ENCODE results near the gene KRT17. TPM values are rescaled to one million over a fixed set of nuclear protein-coding genes. Genes with fewer than 3 reads are reported as not detected.
"Not testable (repeated sequence)": the region's sequence is repeated elsewhere in the genome, so short reads cannot be mapped to it uniquely, and the experiment has no call there.

The KRT17 gene
- total and polyA plus RNA-seq, 2 donors (not counting 1 experiment from before 2014, with no cell fraction given): 0.50 to 0.89 TPM

DNA sequence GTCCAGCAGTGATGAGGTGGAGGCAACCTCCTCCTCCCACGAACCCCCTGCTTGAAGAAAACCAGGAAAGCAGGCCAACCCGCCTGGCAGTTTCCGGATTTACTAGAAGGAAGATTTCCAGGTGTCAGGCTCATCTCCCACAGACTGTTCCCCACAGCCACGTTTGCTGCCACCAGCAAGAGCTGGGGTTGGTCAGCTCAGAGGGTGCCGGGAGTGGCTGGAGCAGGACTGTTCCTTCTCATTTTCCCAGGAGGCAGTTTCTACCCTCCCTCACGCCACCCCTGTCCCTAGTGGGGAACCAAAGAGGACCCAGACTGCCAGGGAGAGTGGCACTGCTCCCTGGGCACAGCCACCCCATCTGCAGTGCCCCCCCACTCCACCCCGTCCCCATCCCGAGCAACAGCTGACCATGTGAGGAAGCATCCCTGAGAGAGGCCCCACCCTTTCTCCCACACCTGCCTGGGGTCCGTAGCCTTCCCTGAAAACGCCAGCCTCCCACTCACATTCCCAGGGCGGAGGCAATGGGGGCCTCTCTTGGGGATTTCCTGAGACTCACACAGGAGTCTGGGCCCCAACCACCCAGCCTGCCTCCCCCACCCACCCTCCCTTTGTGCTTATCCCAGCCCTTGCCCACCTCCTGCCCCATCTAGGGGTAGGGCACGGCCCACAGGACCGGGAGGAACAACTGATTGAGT lies 5.9 kb downstream of the KRT17 start:
- Histone ChIP-seq H3K9ac (ENCODE audit: insufficient read depth, low read length) (no peak overlapping the region), H4K20me1 (ENCODE audit: control insufficient read depth, extremely low read depth, insufficient read depth, low read length) (no peaks in the 10 kb centered on the region), H3K4me1 (ENCODE audit: control insufficient read depth, extremely low read depth, insufficient read depth, low read length) (no peaks in the 10 kb centered on the region), H3K9me3 (ENCODE audit: control insufficient read depth, insufficient read depth, low read depth, low read length) (no peaks in the 10 kb centered on the region), H3K79me2 (ENCODE audit: control insufficient read depth, insufficient read depth, low read length) (no peaks in the 10 kb centered on the region), H3K27me3 (ENCODE audit: control insufficient read depth, insufficient read depth, low read length) (peaks cover 5% of the 10 kb centered on the region), H3K4me3 (replicated peaks in 1 of 4; ENCODE audit: control extremely low read depth in 1 of 4, insufficient read depth in 1 of 4, low read depth in 3 of 4, low read length in 4 of 4) (no peak overlapping the region), H3K27ac (ENCODE audit: insufficient read depth, low read length) (no peak overlapping the region), H2AFZ (ENCODE audit: low read length) (no peak overlapping the region), H3K4me2 (ENCODE audit: extremely low read depth, insufficient read depth, low read length) (no peak overlapping the region), H3K36me3 (ENCODE audit: control insufficient read depth, insufficient read depth, low read length) (no peaks in the 10 kb centered on the region)
- no peak for DNase-seq (ENCODE audit: low read depth in 2 of 2)
- TF ChIP-seq, protein P1, sequence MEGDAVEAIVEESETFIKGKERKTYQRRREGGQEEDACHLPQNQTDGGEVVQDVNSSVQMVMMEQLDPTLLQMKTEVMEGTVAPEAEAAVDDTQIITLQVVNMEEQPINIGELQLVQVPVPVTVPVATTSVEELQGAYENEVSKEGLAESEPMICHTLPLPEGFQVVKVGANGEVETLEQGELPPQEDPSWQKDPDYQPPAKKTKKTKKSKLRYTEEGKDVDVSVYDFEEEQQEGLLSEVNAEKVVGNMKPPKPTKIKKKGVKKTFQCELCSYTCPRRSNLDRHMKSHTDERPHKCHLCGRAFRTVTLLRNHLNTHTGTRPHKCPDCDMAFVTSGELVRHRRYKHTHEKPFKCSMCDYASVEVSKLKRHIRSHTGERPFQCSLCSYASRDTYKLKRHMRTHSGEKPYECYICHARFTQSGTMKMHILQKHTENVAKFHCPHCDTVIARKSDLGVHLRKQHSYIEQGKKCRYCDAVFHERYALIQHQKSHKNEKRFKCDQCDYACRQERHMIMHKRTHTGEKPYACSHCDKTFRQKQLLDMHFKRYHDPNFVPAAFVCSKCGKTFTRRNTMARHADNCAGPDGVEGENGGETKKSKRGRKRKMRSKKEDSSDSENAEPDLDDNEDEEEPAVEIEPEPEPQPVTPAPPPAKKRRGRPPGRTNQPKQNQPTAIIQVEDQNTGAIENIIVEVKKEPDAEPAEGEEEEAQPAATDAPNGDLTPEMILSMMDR (conservative IDR thresholded peaks at IDR 0.05 in 1 of 2, IDR thresholded peaks at IDR 0.05 in 1 of 2; ENCODE audit: low read depth in 1 of 2, low read length in 2 of 2): no peak
- no peak for TF ChIP-seq EZH2 (IDR thresholded peaks at IDR 0.05; ENCODE audit: low read length, missing control alignments)

DNA sequence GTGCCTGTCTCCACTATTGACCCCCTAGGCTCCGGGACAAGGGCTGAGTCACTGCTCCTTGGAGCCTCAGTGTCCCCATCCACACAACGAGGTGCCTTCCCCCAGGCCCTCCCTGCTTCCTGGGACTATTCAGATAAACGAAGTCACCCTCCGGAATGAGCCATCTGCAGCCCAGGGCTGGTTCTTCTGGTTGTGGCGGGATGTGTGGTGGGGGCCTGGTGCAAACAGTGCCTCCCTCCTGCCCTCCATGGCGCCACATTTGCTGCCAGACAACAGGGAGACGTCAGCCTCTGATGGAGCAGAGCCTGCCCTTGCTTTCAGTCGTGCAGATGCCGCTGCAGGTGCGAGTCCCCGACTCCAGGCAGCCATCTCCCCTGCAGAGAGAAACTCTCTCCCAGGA lies 6.7 kb downstream of the KRT17 start:
- Histone ChIP-seq H2AFZ (ENCODE audit: low read length) (no peak overlapping the region), H3K9ac (ENCODE audit: insufficient read depth, low read length) (no peak overlapping the region), H3K9me3 (ENCODE audit: control insufficient read depth, insufficient read depth, low read depth, low read length) (no peaks in the 10 kb centered on the region), H3K4me2 (ENCODE audit: extremely low read depth, insufficient read depth, low read length) (no peak overlapping the region), H3K27ac (ENCODE audit: insufficient read depth, low read length) (no peak overlapping the region), H3K4me1 (ENCODE audit: control insufficient read depth, extremely low read depth, insufficient read depth, low read length) (no peaks in the 10 kb centered on the region), H3K4me3 (replicated peaks in 1 of 4; ENCODE audit: control extremely low read depth in 1 of 4, insufficient read depth in 1 of 4, low read depth in 3 of 4, low read length in 4 of 4) (no peak overlapping the region), H4K20me1 (ENCODE audit: control insufficient read depth, extremely low read depth, insufficient read depth, low read length) (no peaks in the 10 kb centered on the region), H3K27me3 (ENCODE audit: control insufficient read depth, insufficient read depth, low read length) (peaks cover 4% of the 10 kb centered on the region), H3K36me3 (ENCODE audit: control insufficient read depth, insufficient read depth, low read length) (no peaks in the 10 kb centered on the region), H3K79me2 (ENCODE audit: control insufficient read depth, insufficient read depth, low read length) (no peaks in the 10 kb centered on the region)
- no peak for DNase-seq (ENCODE audit: low read depth in 2 of 2)
- TF ChIP-seq, protein P1 (conservative IDR thresholded peaks at IDR 0.05 in 1 of 2, IDR thresholded peaks at IDR 0.05 in 1 of 2; ENCODE audit: low read depth in 1 of 2, low read length in 2 of 2): no peak
- TF ChIP-seq EZH2 (IDR thresholded peaks at IDR 0.05; ENCODE audit: low read length, missing control alignments): no peak

DNA sequence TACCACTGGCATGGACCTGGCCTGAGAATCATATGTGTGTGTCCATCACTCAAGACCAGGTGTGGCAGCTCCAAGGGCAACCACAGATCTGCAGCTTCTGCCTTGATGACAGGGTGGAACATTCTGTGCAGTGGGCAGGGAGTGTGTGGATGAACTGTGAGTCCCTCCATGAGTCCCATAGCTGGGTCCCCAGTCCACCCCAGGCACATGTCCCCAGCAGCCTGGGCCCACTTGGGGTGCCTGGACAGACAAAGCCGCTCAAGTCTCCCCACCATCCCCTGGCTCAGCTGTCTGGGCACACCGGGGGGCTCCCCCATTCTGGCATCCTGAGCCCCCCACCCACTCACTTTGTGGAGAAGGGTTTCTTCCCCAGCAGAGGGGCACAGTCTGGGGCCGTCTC lies 7.2 kb downstream of the KRT17 start:
- H3K4me1 ChIP-seq (ENCODE audit: control insufficient read depth, extremely low read depth, insufficient read depth, low read length): no peaks in the 10 kb centered on the region
- no peaks in the 10 kb centered on the region for H3K79me2 ChIP-seq (ENCODE audit: control insufficient read depth, insufficient read depth, low read length)
- no peak overlapping the region for H2AFZ ChIP-seq (ENCODE audit: low read length)
- H3K27ac ChIP-seq (ENCODE audit: insufficient read depth, low read length): no peak overlapping the region
- H3K27me3 ChIP-seq (ENCODE audit: control insufficient read depth, insufficient read depth, low read length): peaks cover 4% of the 10 kb centered on the region
- no peaks in the 10 kb centered on the region for H4K20me1 ChIP-seq (ENCODE audit: control insufficient read depth, extremely low read depth, insufficient read depth, low read length)
- no peak overlapping the region for H3K9ac ChIP-seq (ENCODE audit: insufficient read depth, low read length)
- no peak overlapping the region for H3K4me3 ChIP-seq (replicated peaks in 1 of 4; ENCODE audit: control extremely low read depth in 1 of 4, insufficient read depth in 1 of 4, low read depth in 3 of 4, low read length in 4 of 4)
- no peaks in the 10 kb centered on the region for H3K9me3 ChIP-seq (ENCODE audit: control insufficient read depth, insufficient read depth, low read depth, low read length)
- no peak overlapping the region for H3K4me2 ChIP-seq (ENCODE audit: extremely low read depth, insufficient read depth, low read length)
- DNase-seq (ENCODE audit: low read depth in 2 of 2): no peak
- H3K36me3 ChIP-seq (ENCODE audit: control insufficient read depth, insufficient read depth, low read length): no peaks in the 10 kb centered on the region
- TF ChIP-seq, protein P1 (conservative IDR thresholded peaks at IDR 0.05 in 1 of 2, IDR thresholded peaks at IDR 0.05 in 1 of 2; ENCODE audit: low read depth in 1 of 2, low read length in 2 of 2): no peak
- no peak for TF ChIP-seq EZH2 (IDR thresholded peaks at IDR 0.05; ENCODE audit: low read length, missing control alignments)

DNA sequence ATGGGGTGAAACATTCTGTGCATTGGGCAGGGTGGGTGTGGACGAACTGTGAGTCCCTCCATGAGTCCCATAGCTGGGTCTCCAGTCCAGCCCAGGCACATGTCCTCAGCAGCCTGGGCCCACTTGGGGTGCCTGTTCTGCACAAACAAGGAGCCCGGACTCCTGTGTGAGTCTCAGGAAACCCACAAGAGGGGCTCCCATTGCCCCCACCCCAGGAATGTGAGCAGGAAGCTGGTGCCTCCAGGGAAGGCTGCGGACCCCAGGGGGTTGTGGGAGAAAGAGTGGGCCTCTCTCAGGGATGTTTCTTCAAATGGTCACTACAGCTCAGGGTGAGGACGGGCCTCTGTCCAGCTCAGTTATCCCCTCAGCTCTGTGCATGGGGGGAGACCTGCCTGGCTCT lies 7.9 kb downstream of the KRT17 start:
- H3K79me2 ChIP-seq (ENCODE audit: control insufficient read depth, insufficient read depth, low read length); H3K9ac ChIP-seq (ENCODE audit: insufficient read depth, low read length); H3K27me3 ChIP-seq (ENCODE audit: control insufficient read depth, insufficient read depth, low read length); H3K9me3 ChIP-seq (ENCODE audit: control insufficient read depth, insufficient read depth, low read depth, low read length); H2AFZ ChIP-seq (ENCODE audit: low read length); H3K4me3 ChIP-seq (replicated peaks in 1 of 4; ENCODE audit: control extremely low read depth in 1 of 4, insufficient read depth in 1 of 4, low read depth in 3 of 4, low read length in 4 of 4); H4K20me1 ChIP-seq (ENCODE audit: control insufficient read depth, extremely low read depth, insufficient read depth, low read length); H3K27ac ChIP-seq (ENCODE audit: insufficient read depth, low read length); DNase-seq (ENCODE audit: low read depth in 2 of 2); H3K4me1 ChIP-seq (ENCODE audit: control insufficient read depth, extremely low read depth, insufficient read depth, low read length); H3K4me2 ChIP-seq (ENCODE audit: extremely low read depth, insufficient read depth, low read length); H3K36me3 ChIP-seq (ENCODE audit: control insufficient read depth, insufficient read depth, low read length): not testable (repeated sequence)
